Stimulated activated CD4-positive, alpha-beta T cell treated with anti-CD3 and anti-CD28 coated beads, TNF-alpha, amount 100 ng/mL, for 24 hours (primary cell): Measurements from ENCODE around the gene GH2.

Experiments used
- DNase-seq, 3 experiments: peaks; one replicate each; pipeline ENCODE4 v3.0.0-alpha.2; 2020; ENCODE audit warnings: low read depth in 3 of 3

Gene GH2

GRCh38 chr17:63841350-63842172, 40.2 kb downstream of the GH2 start:
- DNase-seq = no peak

GRCh38 chr17:63840591-63841349, 41.0 kb downstream of the GH2 start:
- no peak for DNase-seq

- no peak for DNase-seq
Measured at GRCh38 chr17:63838631-63839171, 43.0 kb downstream of the GH2 start.

GRCh38 chr17:63837962-63838600, 43.7 kb downstream of the GH2 start:
- no peak for DNase-seq

- no peak for DNase-seq
Measured at GRCh38 chr17:63837480-63837879, 44.3 kb downstream of the GH2 start.

- DNase-seq = no peak
Measured at GRCh38 chr17:63836811-63837210, 44.9 kb downstream of the GH2 start.

GRCh38 chr17:63835167-63835720, 46.5 kb downstream of the GH2 start:
- DNase-seq = no peak

GRCh38 chr17:63834431-63835166, 47.1 kb downstream of the GH2 start:
- peak in 2 of 3 experiments; percentile 38 to 49 for DNase-seq

GRCh38 chr17:63833741-63834373, 47.9 kb downstream of the GH2 start:
- DNase-seq = no peak

GRCh38 chr17:63833026-63833740, 48.6 kb downstream of the GH2 start:
- DNase-seq = no peak

GRCh38 chr17:63832455-63832854, 49.3 kb downstream of the GH2 start:
- DNase-seq = no peak

GRCh38 chr17:63832014-63832413, 49.7 kb downstream of the GH2 start:
- DNase-seq = no peak

GRCh38 chr17:63831505-63831904, 50.2 kb downstream of the GH2 start:
- DNase-seq = no peak

GRCh38 chr17:63830904-63831491, 50.7 kb downstream of the GH2 start:
- no peak for DNase-seq

GRCh38 chr17:63830278-63830677, 51.5 kb downstream of the GH2 start:
- DNase-seq = no peak
